Measurements from ENCODE around the gene NDUFAB1. TPM values are rescaled to one million over a fixed set of nuclear protein-coding genes. Genes with fewer than 3 reads are reported as not detected.
"Not testable (repeated sequence)": the region's sequence is repeated elsewhere in the genome, so short reads cannot be mapped to it uniquely, and the experiment has no call there.

Gene NDUFAB1
- polyA plus RNA-seq, 4 donors, result 105 to 335 (median 268) TPM

- H3K27ac ChIP-seq (ENCODE audit: low read depth in 1 of 3, low read length in 2 of 3); H3K27me3 ChIP-seq (ENCODE audit: control insufficient read depth in 3 of 3, insufficient read depth in 3 of 3, low read length in 3 of 3); H3K4me3 ChIP-seq (ENCODE audit: low read depth in 1 of 3, low read length in 3 of 3); H3K9me3 ChIP-seq (ENCODE audit: control insufficient read depth in 2 of 2, insufficient read depth in 1 of 2, low read depth in 1 of 2, low read length in 1 of 2); H3K4me1 ChIP-seq (ENCODE audit: control insufficient read depth in 3 of 3, insufficient read depth in 2 of 3, low read depth in 1 of 3, low read length in 2 of 3); FAIRE-seq; DNase-seq: not testable (repeated sequence)
- H3K36me3 ChIP-seq (ENCODE audit: control insufficient read depth in 3 of 3, insufficient read depth in 2 of 3, low read depth in 1 of 3, low read length in 3 of 3), result peaks cover 11 to 16% (median 15%) of the 10 kb centered on the region in 3 donors
- 98 to 100% (median 99%) methylated on average over 3 of the region's 3 CpGs for WGBS, 3 donors
These were observed 35.8 kb upstream of the NDUFAB1 start for GRCh38 chr16:23631874-23632273.

GRCh38 chr16:23629516-23629915 lies 33.4 kb upstream of the NDUFAB1 start:
- no peak for FAIRE-seq
- H3K4me3 ChIP-seq (ENCODE audit: low read depth in 1 of 3, low read length in 3 of 3), result no peak overlapping the region
- WGBS, 3 donors, result 89 to 96% (median 95%) methylated on average over 8 of the region's 8 CpGs
- H3K36me3 ChIP-seq (ENCODE audit: control insufficient read depth in 3 of 3, insufficient read depth in 2 of 3, low read depth in 1 of 3, low read length in 3 of 3), result peaks cover 9 to 28% (median 16%) of the 10 kb centered on the region in 3 donors
- no peaks in the 10 kb centered on the region for H3K27me3 ChIP-seq (ENCODE audit: control insufficient read depth in 3 of 3, insufficient read depth in 3 of 3, low read length in 3 of 3)
- no peaks in the 10 kb centered on the region for H3K4me1 ChIP-seq (ENCODE audit: control insufficient read depth in 3 of 3, insufficient read depth in 2 of 3, low read depth in 1 of 3, low read length in 2 of 3)
- H3K27ac ChIP-seq (ENCODE audit: low read depth in 1 of 3, low read length in 2 of 3), result no peak overlapping the region
- no peak for DNase-seq
- no peaks in the 10 kb centered on the region for H3K9me3 ChIP-seq (ENCODE audit: control insufficient read depth in 2 of 2, insufficient read depth in 1 of 2, low read depth in 1 of 2, low read length in 1 of 2)

DNA sequence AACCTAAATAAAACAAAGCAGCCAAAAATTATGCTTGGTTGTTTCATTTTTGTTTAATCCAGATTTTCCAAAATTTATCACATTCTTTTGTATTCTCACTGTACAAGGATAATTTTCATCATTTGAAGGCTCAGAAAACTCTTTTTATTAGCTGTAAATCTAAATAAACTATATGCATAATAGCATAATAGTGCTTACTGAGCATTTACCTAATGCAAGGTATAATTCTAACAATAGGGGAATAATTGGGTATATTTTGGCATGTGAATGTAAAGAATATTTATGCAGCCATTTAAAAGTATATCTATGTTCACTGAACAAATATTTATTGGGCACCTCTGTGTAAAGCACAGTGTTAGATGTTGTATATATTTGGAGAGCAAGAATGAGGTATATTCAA lies 28.0 kb upstream of the NDUFAB1 start:
- peaks cover 7 to 36% (median 16%) of the 10 kb centered on the region in 3 donors for H3K36me3 ChIP-seq (ENCODE audit: control insufficient read depth in 3 of 3, insufficient read depth in 2 of 3, low read depth in 1 of 3, low read length in 3 of 3)
- H3K27me3 ChIP-seq (ENCODE audit: control insufficient read depth in 3 of 3, insufficient read depth in 3 of 3, low read length in 3 of 3), result no peaks in the 10 kb centered on the region
- FAIRE-seq, result no peak
- no peak overlapping the region for H3K4me3 ChIP-seq (ENCODE audit: low read depth in 1 of 3, low read length in 3 of 3)
- H3K4me1 ChIP-seq (ENCODE audit: control insufficient read depth in 3 of 3, insufficient read depth in 2 of 3, low read depth in 1 of 3, low read length in 2 of 3), result no peaks in the 10 kb centered on the region
- H3K9me3 ChIP-seq (ENCODE audit: control insufficient read depth in 2 of 2, insufficient read depth in 1 of 2, low read depth in 1 of 2, low read length in 1 of 2), result no peaks in the 10 kb centered on the region
- no peak overlapping the region for H3K27ac ChIP-seq (ENCODE audit: low read depth in 1 of 3, low read length in 2 of 3)
- DNase-seq, result no peak

GRCh38 chr16:23615805-23616204 lies 19.7 kb upstream of the NDUFAB1 start:
- no peak for FAIRE-seq
- Histone ChIP-seq H3K4me1 (ENCODE audit: control insufficient read depth in 3 of 3, insufficient read depth in 2 of 3, low read depth in 1 of 3, low read length in 2 of 3) (no peaks in the 10 kb centered on the region), H3K36me3 (ENCODE audit: control insufficient read depth in 3 of 3, insufficient read depth in 2 of 3, low read depth in 1 of 3, low read length in 3 of 3) (peaks cover 5 to 31% (median 15%) of the 10 kb centered on the region in 3 donors), H3K9me3 (ENCODE audit: control insufficient read depth in 2 of 2, insufficient read depth in 1 of 2, low read depth in 1 of 2, low read length in 1 of 2) (no peaks in the 10 kb centered on the region), H3K27me3 (ENCODE audit: control insufficient read depth in 3 of 3, insufficient read depth in 3 of 3, low read length in 3 of 3) (no peaks in the 10 kb centered on the region), H3K27ac (ENCODE audit: low read depth in 1 of 3, low read length in 2 of 3) (no peak overlapping the region), H3K4me3 (ENCODE audit: low read depth in 1 of 3, low read length in 3 of 3) (no peak overlapping the region)
- 80 to 93% (median 88%) methylated on average over 9 of the region's 9 CpGs for WGBS, 3 donors
- DNase-seq, result peak in 1 of 2 donors; percentile 4

DNA sequence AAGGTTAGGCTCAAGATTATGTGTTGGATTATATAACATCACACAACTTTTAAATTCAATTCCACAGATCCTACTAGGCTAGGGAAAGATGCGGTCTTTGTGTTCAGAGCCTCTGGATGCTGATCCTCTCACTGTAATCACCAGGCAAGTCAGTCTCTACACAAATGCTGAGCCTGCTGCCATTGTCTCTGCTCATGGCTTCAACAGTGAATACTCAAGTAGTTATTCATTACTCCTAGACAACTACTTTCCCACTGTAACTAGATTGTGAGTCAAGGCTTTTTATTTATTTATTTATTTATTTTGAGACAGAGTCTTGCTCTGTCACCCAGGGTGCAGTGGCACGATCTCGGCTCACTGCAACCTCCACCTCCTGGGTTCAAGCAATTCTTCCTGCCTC lies 15.8 kb upstream of the NDUFAB1 start:
- Histone ChIP-seq H3K27me3 (ENCODE audit: control insufficient read depth in 3 of 3, insufficient read depth in 3 of 3, low read length in 3 of 3) (no peaks in the 10 kb centered on the region), H3K4me1 (ENCODE audit: control insufficient read depth in 3 of 3, insufficient read depth in 2 of 3, low read depth in 1 of 3, low read length in 2 of 3) (no peaks in the 10 kb centered on the region), H3K36me3 (ENCODE audit: control insufficient read depth in 3 of 3, insufficient read depth in 2 of 3, low read depth in 1 of 3, low read length in 3 of 3) (peaks cover 7 to 23% (median 10%) of the 10 kb centered on the region in 3 donors), H3K9me3 (ENCODE audit: control insufficient read depth in 2 of 2, insufficient read depth in 1 of 2, low read depth in 1 of 2, low read length in 1 of 2) (no peaks in the 10 kb centered on the region), H3K27ac (ENCODE audit: low read depth in 1 of 3, low read length in 2 of 3) (no peak overlapping the region), H3K4me3 (ENCODE audit: low read depth in 1 of 3, low read length in 3 of 3) (no peak overlapping the region)
- 98 to 100% (median 99%) methylated on average over 3 of the region's 3 CpGs for WGBS, 3 donors
- FAIRE-seq (no peak), DNase-seq (no peak)

DNA sequence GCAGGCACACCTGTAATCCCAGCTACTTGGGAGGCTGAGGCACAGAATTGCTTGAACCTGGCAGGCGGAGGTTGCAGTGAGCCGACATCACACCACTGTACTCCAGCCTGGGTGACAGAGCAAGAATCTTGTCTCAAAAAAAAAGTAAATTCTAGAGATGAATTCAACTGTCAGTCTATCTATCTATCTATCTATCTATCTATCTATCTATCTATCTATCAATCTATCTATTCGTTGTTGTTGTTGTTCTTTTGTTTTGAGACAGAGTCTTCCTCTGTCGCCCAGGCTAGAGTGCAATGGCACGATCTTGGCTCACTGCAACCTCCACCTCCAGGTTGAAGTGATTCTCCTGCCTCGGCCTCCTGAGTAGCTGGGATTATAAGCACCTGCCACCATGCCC lies 14.8 kb upstream of the NDUFAB1 start:
- not testable (repeated sequence) for DNase-seq; H3K4me3 ChIP-seq (ENCODE audit: low read depth in 1 of 3, low read length in 3 of 3); H3K27me3 ChIP-seq (ENCODE audit: control insufficient read depth in 3 of 3, insufficient read depth in 3 of 3, low read length in 3 of 3); H3K27ac ChIP-seq (ENCODE audit: low read depth in 1 of 3, low read length in 2 of 3); H3K9me3 ChIP-seq (ENCODE audit: control insufficient read depth in 2 of 2, insufficient read depth in 1 of 2, low read depth in 1 of 2, low read length in 1 of 2); H3K4me1 ChIP-seq (ENCODE audit: control insufficient read depth in 3 of 3, insufficient read depth in 2 of 3, low read depth in 1 of 3, low read length in 2 of 3); FAIRE-seq
- WGBS, 3 donors, result 96 to 98% (median 97%) methylated on average over 6 of the region's 6 CpGs
- peaks cover 7 to 24% (median 12%) of the 10 kb centered on the region in 3 donors for H3K36me3 ChIP-seq (ENCODE audit: control insufficient read depth in 3 of 3, insufficient read depth in 2 of 3, low read depth in 1 of 3, low read length in 3 of 3)

DNA sequence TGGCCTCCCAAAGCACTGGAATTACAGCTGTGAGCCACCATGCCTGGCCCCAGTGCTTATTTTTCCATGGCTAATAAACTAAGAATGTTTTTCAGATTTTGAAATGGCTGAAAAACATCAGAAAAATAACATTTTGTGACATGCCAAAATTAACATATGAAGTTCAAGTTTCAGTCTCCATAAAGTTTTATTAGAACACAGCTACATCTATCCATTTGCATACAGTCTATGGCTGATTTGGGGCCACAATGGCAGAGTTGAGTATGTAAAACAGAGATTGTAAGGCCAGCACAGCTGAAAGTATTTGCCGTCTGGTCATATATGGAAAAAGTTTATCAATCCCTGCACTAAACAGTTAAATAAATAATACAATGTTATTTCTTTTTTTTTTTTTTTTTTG lies 13.8 kb upstream of the NDUFAB1 start:
- Histone ChIP-seq H3K4me1 (ENCODE audit: control insufficient read depth in 3 of 3, insufficient read depth in 2 of 3, low read depth in 1 of 3, low read length in 2 of 3) (no peaks in the 10 kb centered on the region), H3K9me3 (ENCODE audit: control insufficient read depth in 2 of 2, insufficient read depth in 1 of 2, low read depth in 1 of 2, low read length in 1 of 2) (no peaks in the 10 kb centered on the region), H3K36me3 (ENCODE audit: control insufficient read depth in 3 of 3, insufficient read depth in 2 of 3, low read depth in 1 of 3, low read length in 3 of 3) (peaks cover 7 to 20% (median 14%) of the 10 kb centered on the region in 3 donors), H3K27ac (ENCODE audit: low read depth in 1 of 3, low read length in 2 of 3) (no peak overlapping the region), H3K4me3 (ENCODE audit: low read depth in 1 of 3, low read length in 3 of 3) (no peak overlapping the region), H3K27me3 (ENCODE audit: control insufficient read depth in 3 of 3, insufficient read depth in 3 of 3, low read length in 3 of 3) (no peaks in the 10 kb centered on the region)
- WGBS, 3 donors, result 94 to 100% (median 97%) methylated on average over 1 of the region's 1 CpG
- no peak for DNase-seq
- no peak for FAIRE-seq

DNA sequence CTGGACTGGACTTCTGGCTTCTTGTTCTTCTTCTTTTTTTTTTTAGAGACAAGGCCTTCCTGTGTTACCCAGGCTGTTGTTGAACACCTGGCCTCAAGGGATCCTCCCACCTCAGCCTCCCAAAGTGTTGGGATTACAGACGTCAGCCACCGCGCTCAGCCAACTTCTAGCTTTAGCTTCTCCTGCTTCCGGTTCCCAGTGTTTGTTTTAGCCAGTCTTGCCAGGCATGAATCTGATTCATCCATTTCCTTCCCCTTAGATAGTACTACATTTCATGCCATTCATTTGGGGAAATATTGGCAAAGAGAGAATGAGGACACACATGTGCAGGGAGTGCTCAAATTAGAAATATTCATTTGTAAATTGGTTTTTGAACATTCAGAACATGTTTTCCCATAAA lies 12.1 kb upstream of the NDUFAB1 start:
- DNase-seq, result no peak
- no peaks in the 10 kb centered on the region for H3K4me1 ChIP-seq (ENCODE audit: control insufficient read depth in 3 of 3, insufficient read depth in 2 of 3, low read depth in 1 of 3, low read length in 2 of 3)
- no peak for FAIRE-seq
- peaks cover 7 to 20% (median 13%) of the 10 kb centered on the region in 3 donors for H3K36me3 ChIP-seq (ENCODE audit: control insufficient read depth in 3 of 3, insufficient read depth in 2 of 3, low read depth in 1 of 3, low read length in 3 of 3)
- no peaks in the 10 kb centered on the region for H3K27me3 ChIP-seq (ENCODE audit: control insufficient read depth in 3 of 3, insufficient read depth in 3 of 3, low read length in 3 of 3)
- 87 to 92% (median 90%) methylated on average over 4 of the region's 4 CpGs for WGBS, 3 donors
- H3K4me3 ChIP-seq (ENCODE audit: low read depth in 1 of 3, low read length in 3 of 3), result no peak overlapping the region
- no peaks in the 10 kb centered on the region for H3K9me3 ChIP-seq (ENCODE audit: control insufficient read depth in 2 of 2, insufficient read depth in 1 of 2, low read depth in 1 of 2, low read length in 1 of 2)
- H3K27ac ChIP-seq (ENCODE audit: low read depth in 1 of 3, low read length in 2 of 3), result no peak overlapping the region

- whole genome bisulfite sequencing, 3 donors, result 85 to 89% (median 88%) methylated on average over 6 of the region's 6 CpGs
- peaks cover 7 to 20% (median 13%) of the 10 kb centered on the region in 3 donors for H3K36me3 ChIP-seq (ENCODE audit: control insufficient read depth in 3 of 3, insufficient read depth in 2 of 3, low read depth in 1 of 3, low read length in 3 of 3)
- H3K27ac ChIP-seq (ENCODE audit: low read depth in 1 of 3, low read length in 2 of 3), result no peak overlapping the region
- FAIRE-seq (no peak), DNase-seq (no peak)
- H3K9me3 ChIP-seq (ENCODE audit: control insufficient read depth in 2 of 2, insufficient read depth in 1 of 2, low read depth in 1 of 2, low read length in 1 of 2), result no peaks in the 10 kb centered on the region
- no peaks in the 10 kb centered on the region for H3K4me1 ChIP-seq (ENCODE audit: control insufficient read depth in 3 of 3, insufficient read depth in 2 of 3, low read depth in 1 of 3, low read length in 2 of 3)
- H3K27me3 ChIP-seq (ENCODE audit: control insufficient read depth in 3 of 3, insufficient read depth in 3 of 3, low read length in 3 of 3), result no peaks in the 10 kb centered on the region
- H3K4me3 ChIP-seq (ENCODE audit: low read depth in 1 of 3, low read length in 3 of 3), result no peak overlapping the region
These were observed 11.6 kb upstream of the NDUFAB1 start for GRCh38 chr16:23607726-23608125.

All from small intestine (tissue), 7 donors.